H9 (cell line): ENCODE measurements around the gene TIAM2. TPM values are rescaled to one million over a fixed set of nuclear protein-coding genes. Genes with fewer than 3 reads are reported as not detected.

Experiments
- DNase-seq: peaks from one replicate; pipeline ENCODE4 v3.0.0-alpha.2; 2017
- H2AFZ ChIP-seq: one replicate; pipeline ENCODE4 v1.6.1; 2013; ENCODE audit warnings: mild to moderate bottlenecking, low read length, control low read depth, moderate library complexity
- H2AK5ac ChIP-seq: 2 replicates; pipeline ENCODE4 v1.6.1; 2013; ENCODE audit warnings: low read length, control low read depth, mixed read lengths; ENCODE audit not compliant: insufficient read length
- H2BK120ac ChIP-seq: one replicate; pipeline ENCODE4 v1.6.1; 2013; ENCODE audit warnings: low read depth, mild to moderate bottlenecking, low read length, control low read depth, inconsistent platforms; ENCODE audit not compliant: poor library complexity, severe bottlenecking
- H2BK12ac ChIP-seq: 2 replicates; pipeline ENCODE4 v1.6.1; 2013; ENCODE audit warnings: low read length, control low read depth, mixed read lengths, low read depth; ENCODE audit not compliant: insufficient read length
- H2BK15ac ChIP-seq: 2 replicates; pipeline ENCODE4 v1.6.1; 2013; ENCODE audit warnings: low read depth, low read length, control low read depth
- H2BK20ac ChIP-seq: one replicate; pipeline ENCODE4 v1.6.1; 2013; ENCODE audit warnings: low read depth, mild to moderate bottlenecking, low read length, control low read depth, inconsistent platforms; ENCODE audit not compliant: poor library complexity, severe bottlenecking
- H2BK5ac ChIP-seq: 2 replicates; pipeline ENCODE4 v1.6.1; 2013; ENCODE audit warnings: low read length, control low read depth, mixed read lengths; ENCODE audit not compliant: insufficient read length
- H3K14ac ChIP-seq: 2 replicates; pipeline ENCODE4 v1.6.1; 2013; ENCODE audit warnings: low read length, control low read depth; ENCODE audit not compliant: insufficient read depth
- H3K18ac ChIP-seq: 2 replicates; pipeline ENCODE4 v1.6.1; 2013; ENCODE audit warnings: low read depth, mild to moderate bottlenecking, mixed read lengths, low read length, control low read depth; ENCODE audit not compliant: insufficient read length
- H3K23ac ChIP-seq: 2 replicates; pipeline ENCODE4 v1.6.1; 2013; ENCODE audit warnings: low read length, control low read depth, mixed read lengths, low read depth; ENCODE audit not compliant: insufficient read length
- H3K23me2 ChIP-seq: 2 replicates; pipeline ENCODE4 v1.6.1; 2013; ENCODE audit warnings: low read depth, mild to moderate bottlenecking, mixed read lengths, low read length, control low read depth; ENCODE audit not compliant: insufficient read length, poor library complexity, severe bottlenecking
- H3K27ac ChIP-seq: 2 replicates; pipeline ENCODE4 v1.5.1; 2013; ENCODE audit warnings: low read length, control low read depth, mixed read lengths, low read depth; ENCODE audit not compliant: insufficient read length
- H3K27me3 ChIP-seq: 2 replicates; pipeline ENCODE4 v1.6.1; 2013; ENCODE audit warnings: low read length, control low read depth, inconsistent platforms; ENCODE audit not compliant: insufficient read depth
- H3K4ac ChIP-seq: 2 replicates; pipeline ENCODE4 v1.6.1; 2013; ENCODE audit warnings: low read depth, mild to moderate bottlenecking, control low read depth, inconsistent platforms, low read length, moderate library complexity
- H3K4me1 ChIP-seq: 2 replicates; pipeline ENCODE4 v1.6.1; 2013; ENCODE audit warnings: low read length, control low read depth, inconsistent platforms; ENCODE audit not compliant: insufficient read depth
- H3K4me2 ChIP-seq: 2 replicates; pipeline ENCODE4 v1.6.1; 2013; ENCODE audit warnings: low read length, control low read depth, mixed read lengths; ENCODE audit not compliant: insufficient read length, insufficient read depth
- H3K56ac ChIP-seq: 2 replicates; pipeline ENCODE4 v1.6.1; 2013; ENCODE audit warnings: low read depth, mild to moderate bottlenecking, mixed read lengths, low read length, control low read depth; ENCODE audit not compliant: insufficient read length
- H3K79me1 ChIP-seq: 2 replicates; pipeline ENCODE4 v1.6.1; 2013; ENCODE audit warnings: low read depth, mild to moderate bottlenecking, moderate library complexity, low read length, control low read depth, inconsistent platforms; ENCODE audit not compliant: insufficient read depth, poor library complexity, severe bottlenecking
- H3K79me2 ChIP-seq: 2 replicates; pipeline ENCODE4 v1.6.1; 2013; ENCODE audit warnings: low read length, control low read depth, inconsistent platforms; ENCODE audit not compliant: insufficient read depth
- H3K9ac ChIP-seq: 2 replicates; pipeline ENCODE4 v1.6.1; 2013; ENCODE audit warnings: low read length, control low read depth, mixed read lengths; ENCODE audit not compliant: insufficient read length; ENCODE audit errors: extremely low read depth
- H3K9me3 ChIP-seq: one replicate; pipeline ENCODE4 v1.6.1; 2013; ENCODE audit warnings: low read depth, low read length, inconsistent platforms; ENCODE audit not compliant: control insufficient read depth
- H3T11ph ChIP-seq: one replicate; pipeline ENCODE4 v1.6.1; 2013; ENCODE audit warnings: mild to moderate bottlenecking, low read length, control low read depth, inconsistent platforms
- H4K20me1 ChIP-seq: one replicate; pipeline ENCODE4 v1.6.1; 2013; ENCODE audit not compliant: control insufficient read depth, insufficient read length, insufficient read depth
- H4K5ac ChIP-seq: 2 replicates; pipeline ENCODE4 v1.6.1; 2013; ENCODE audit warnings: low read depth, mild to moderate bottlenecking, mixed read lengths, low read length, control low read depth; ENCODE audit not compliant: insufficient read length
- H4K8ac ChIP-seq: replicated peaks from 2 replicates; pipeline ENCODE4 v1.6.1; 2013; ENCODE audit warnings: low read length, control low read depth, mixed read lengths, low read depth; ENCODE audit not compliant: insufficient read length
- H4K91ac ChIP-seq: 2 replicates; pipeline ENCODE4 v1.6.1; 2013; ENCODE audit warnings: low read depth, mild to moderate bottlenecking, moderate library complexity, mixed read lengths, low read length, control low read depth; ENCODE audit not compliant: insufficient read length
- H3K27ac Mint-ChIP-seq, 3 experiments: 2 replicates in 2 of 3; 3 replicates in 1 of 3; pipeline ENCODE4 v1.8.0; 2020 to 2021; ENCODE audit warnings: mixed read lengths in 3 of 3, mild to moderate bottlenecking in 1 of 3, moderate library complexity in 1 of 3
- H3K27me3 Mint-ChIP-seq: 2 replicates; pipeline ENCODE4 v1.8.0; 2021; ENCODE audit warnings: low read depth, mild to moderate bottlenecking, moderate library complexity, mixed read lengths
- H3K36me3 Mint-ChIP-seq, 3 experiments: 2 replicates in 2 of 3; 3 replicates in 1 of 3; pipeline ENCODE4 v1.8.0; 2020 to 2021; ENCODE audit warnings: low read depth in 3 of 3, mixed read lengths in 3 of 3; ENCODE audit not compliant: insufficient read depth in 1 of 3
- H3K4me1 Mint-ChIP-seq, 2 experiments: 2 replicates each; pipeline ENCODE4 v1.8.0; 2020; ENCODE audit warnings: mixed read lengths in 2 of 2
- H3K4me3 Mint-ChIP-seq, 2 experiments: 2 replicates in 1 of 2; 3 replicates in 1 of 2; pipeline ENCODE4 v1.8.0; 2020 to 2021; ENCODE audit warnings: mild to moderate bottlenecking in 2 of 2, mixed read lengths in 2 of 2, moderate library complexity in 1 of 2
- H3K9me3 Mint-ChIP-seq, 2 experiments: 2 replicates in 1 of 2; 3 replicates in 1 of 2; pipeline ENCODE4 v1.8.0; 2020; ENCODE audit warnings: mild to moderate bottlenecking in 2 of 2, mixed read lengths in 2 of 2, moderate library complexity in 1 of 2
- WGBS: extraction: QIAGEN DNeasy Blood & Tissue Kit; methylation state at CpG from one replicate; pipeline ENCODE4 v1.1.7; 2013; ENCODE audit warnings: missing lambda C conversion rate, low lambda C conversion rate, mixed read lengths; ENCODE audit not compliant: insufficient read length; ENCODE audit errors: extremely low coverage; 5-methylcytosine and 5-hydroxymethylcytosine counted together
- total RNA-seq: library from RNA; stranded (reverse); gene quantifications from 2 replicates; pipeline ENCODE4 v1.2.1, GENCODE V29; 2021
- TF ChIP-seq, protein P1 (sequence below): fragments of 200-600 bp; sonication (generic); conservative IDR thresholded peaks from 3 replicates; pipeline ENCODE4 v1.8.0; 2021; ENCODE audit warnings: antibody characterized with exemption, mild to moderate bottlenecking

TIAM2 gene
- total RNA-seq, 1 experiment from 2014 or later, result 6.3 TPM

DNA sequence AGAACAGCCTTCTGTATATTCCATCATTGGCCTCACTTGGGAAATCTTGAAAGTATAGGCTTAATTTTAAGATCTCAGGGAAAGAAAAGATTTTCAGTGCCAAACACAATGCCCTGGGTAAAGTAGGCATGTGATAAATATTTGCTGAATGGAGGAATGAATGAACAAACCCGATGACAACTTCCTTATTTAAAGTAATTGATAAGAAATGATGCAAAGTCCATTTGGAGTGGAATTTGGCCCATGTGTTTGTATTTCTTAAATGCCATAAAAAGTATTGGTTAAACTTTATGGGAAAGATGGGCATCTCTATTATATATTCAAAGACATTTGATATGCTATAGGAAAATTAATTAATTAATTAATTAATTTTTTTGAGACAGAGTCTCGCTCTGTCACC, 3.7 kb downstream of the TIAM2 start:
- no peaks in the 10 kb centered on the region for H3K9me3 ChIP-seq
- H3K79me1 ChIP-seq, result peaks cover 2% of the 10 kb centered on the region
- H3K27me3 ChIP-seq, result no peaks in the 10 kb centered on the region
- H2BK20ac ChIP-seq, result no peak overlapping the region
- no peak overlapping the region for H3K27ac Mint-ChIP-seq
- H2BK120ac ChIP-seq, result no peak overlapping the region
- H2BK15ac ChIP-seq, result no peak overlapping the region
- peaks cover 12% of the 10 kb centered on the region for H3K23me2 ChIP-seq
- H3K4me3 Mint-ChIP-seq, result no peak overlapping the region
- peaks cover 27% of the 10 kb centered on the region for H3K27me3 Mint-ChIP-seq
- H3K27ac ChIP-seq, result no peak overlapping the region
- no peaks in the 10 kb centered on the region; the same call in 1 of the 2 replicates for H3K4me1 ChIP-seq
- no peak overlapping the region for H3K9ac ChIP-seq
- no peaks in the 10 kb centered on the region; a peak in 1 of 7 replicates for H3K36me3 Mint-ChIP-seq
- H3K56ac ChIP-seq, result no peak overlapping the region
- peaks cover 16 to 27% of the 10 kb centered on the region in 2 experiments for H3K4me1 Mint-ChIP-seq
- no peak overlapping the region for H2AFZ ChIP-seq
- no peaks in the 10 kb centered on the region for H4K20me1 ChIP-seq
- DNase-seq, result no peak
- H3K14ac ChIP-seq, result no peak overlapping the region
- no peak overlapping the region for H3K18ac ChIP-seq
- H2BK5ac ChIP-seq, result no peak overlapping the region
- H3K23ac ChIP-seq, result no peak overlapping the region
- no peak overlapping the region for H3K4me2 ChIP-seq
- TF ChIP-seq, protein P1, sequence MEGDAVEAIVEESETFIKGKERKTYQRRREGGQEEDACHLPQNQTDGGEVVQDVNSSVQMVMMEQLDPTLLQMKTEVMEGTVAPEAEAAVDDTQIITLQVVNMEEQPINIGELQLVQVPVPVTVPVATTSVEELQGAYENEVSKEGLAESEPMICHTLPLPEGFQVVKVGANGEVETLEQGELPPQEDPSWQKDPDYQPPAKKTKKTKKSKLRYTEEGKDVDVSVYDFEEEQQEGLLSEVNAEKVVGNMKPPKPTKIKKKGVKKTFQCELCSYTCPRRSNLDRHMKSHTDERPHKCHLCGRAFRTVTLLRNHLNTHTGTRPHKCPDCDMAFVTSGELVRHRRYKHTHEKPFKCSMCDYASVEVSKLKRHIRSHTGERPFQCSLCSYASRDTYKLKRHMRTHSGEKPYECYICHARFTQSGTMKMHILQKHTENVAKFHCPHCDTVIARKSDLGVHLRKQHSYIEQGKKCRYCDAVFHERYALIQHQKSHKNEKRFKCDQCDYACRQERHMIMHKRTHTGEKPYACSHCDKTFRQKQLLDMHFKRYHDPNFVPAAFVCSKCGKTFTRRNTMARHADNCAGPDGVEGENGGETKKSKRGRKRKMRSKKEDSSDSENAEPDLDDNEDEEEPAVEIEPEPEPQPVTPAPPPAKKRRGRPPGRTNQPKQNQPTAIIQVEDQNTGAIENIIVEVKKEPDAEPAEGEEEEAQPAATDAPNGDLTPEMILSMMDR, result no peak
- no peak overlapping the region for H4K91ac ChIP-seq
- H4K5ac ChIP-seq, result no peak overlapping the region
- no peak overlapping the region for H2BK12ac ChIP-seq
- no peaks in the 10 kb centered on the region for H3K79me2 ChIP-seq
- no peak overlapping the region for H3K4ac ChIP-seq
- H4K8ac ChIP-seq, result no peak overlapping the region
- no peak overlapping the region for H3T11ph ChIP-seq
- no peak overlapping the region for H2AK5ac ChIP-seq
- WGBS, result no CpG with 5 or more reads among the region's 2 CpGs
- no peaks in the 10 kb centered on the region for H3K9me3 Mint-ChIP-seq
